ENCODE data around the gene TRIM7. TPM values are rescaled to one million over a fixed set of nuclear protein-coding genes. Genes with fewer than 3 reads are reported as not detected.
A peak's percentile ranks its signal among the peaks of the same experiment; 100 is the strongest.

Gene TRIM7
- total RNA-seq, 4 donors from 2014 or later, result 44.8 to 80.6 (median 54.5) TPM

DNA sequence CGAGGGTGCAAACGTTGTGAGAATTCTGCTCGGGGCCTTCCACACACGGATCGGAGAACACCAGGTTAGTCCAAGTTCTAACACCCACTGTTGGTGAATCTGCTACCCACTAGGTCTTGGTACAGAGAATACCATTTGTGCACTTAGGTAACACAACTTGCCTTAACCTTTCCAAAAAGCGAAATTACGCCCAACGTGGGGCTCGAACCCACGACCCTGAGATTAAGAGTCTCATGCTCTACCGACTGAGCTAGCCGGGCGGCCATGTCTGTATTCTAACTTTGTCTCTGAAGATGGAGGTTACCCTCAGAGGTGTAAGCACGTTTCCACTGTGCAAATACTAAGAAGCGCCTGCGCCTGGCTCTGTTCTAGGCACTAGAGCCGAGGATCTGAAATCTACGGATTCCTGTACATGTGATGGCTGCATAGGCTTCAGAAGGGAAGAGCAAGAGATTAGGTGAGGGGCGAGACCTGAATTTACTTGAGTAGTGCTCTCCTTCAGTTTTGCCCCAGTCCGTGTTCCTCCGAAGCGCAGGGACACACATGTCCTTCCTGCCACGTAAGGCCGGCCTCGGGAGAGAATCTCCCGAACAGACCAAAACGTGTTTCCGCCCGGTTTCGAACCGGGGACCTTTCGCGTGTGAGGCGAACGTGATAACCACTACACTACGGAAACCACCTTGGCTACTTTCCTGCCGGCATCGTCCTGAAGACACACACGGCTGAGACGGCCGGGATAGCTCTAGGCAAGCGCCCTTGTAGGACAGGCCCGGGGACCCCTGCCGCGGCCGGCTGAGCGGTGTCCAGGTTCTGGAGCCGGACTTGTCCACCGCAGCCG is 17.0 kb upstream of the TRIM7 start:
- Histone ChIP-seq H3K36me3 (peaks cover 0 to 6% (median 0%) of the 10 kb centered on the region in 3 donors), H3K4me3 (peak overlapping the region; percentile 58 to 98 (median 78)), H3K9me3 (no peaks in the 10 kb centered on the region), H3K27me3 (no peaks in the 10 kb centered on the region), H3K4me1 (peaks cover 15 to 65% (median 20%) of the 10 kb centered on the region in 3 donors), H3K27ac (peak overlapping the region; percentile 85 to 100 (median 98))
- DNase-seq, result no peak
- 2 to 3% methylated on average over 16 to 41 of the region's 50 CpGs for WGBS, 2 donors
- TF ChIP-seq, protein P1, sequence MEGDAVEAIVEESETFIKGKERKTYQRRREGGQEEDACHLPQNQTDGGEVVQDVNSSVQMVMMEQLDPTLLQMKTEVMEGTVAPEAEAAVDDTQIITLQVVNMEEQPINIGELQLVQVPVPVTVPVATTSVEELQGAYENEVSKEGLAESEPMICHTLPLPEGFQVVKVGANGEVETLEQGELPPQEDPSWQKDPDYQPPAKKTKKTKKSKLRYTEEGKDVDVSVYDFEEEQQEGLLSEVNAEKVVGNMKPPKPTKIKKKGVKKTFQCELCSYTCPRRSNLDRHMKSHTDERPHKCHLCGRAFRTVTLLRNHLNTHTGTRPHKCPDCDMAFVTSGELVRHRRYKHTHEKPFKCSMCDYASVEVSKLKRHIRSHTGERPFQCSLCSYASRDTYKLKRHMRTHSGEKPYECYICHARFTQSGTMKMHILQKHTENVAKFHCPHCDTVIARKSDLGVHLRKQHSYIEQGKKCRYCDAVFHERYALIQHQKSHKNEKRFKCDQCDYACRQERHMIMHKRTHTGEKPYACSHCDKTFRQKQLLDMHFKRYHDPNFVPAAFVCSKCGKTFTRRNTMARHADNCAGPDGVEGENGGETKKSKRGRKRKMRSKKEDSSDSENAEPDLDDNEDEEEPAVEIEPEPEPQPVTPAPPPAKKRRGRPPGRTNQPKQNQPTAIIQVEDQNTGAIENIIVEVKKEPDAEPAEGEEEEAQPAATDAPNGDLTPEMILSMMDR (IDR thresholded peaks at IDR 0.05), result peak in 1 of 6 experiments; percentile 11
- TF ChIP-seq POLR2A (IDR thresholded peaks at IDR 0.05), result no peak
- intact Hi-C loops (cut with DNase I), result no loop called here

GRCh38 chr5:181221105-181221791 is 16.3 kb upstream of the TRIM7 start:
- WGBS, 2 donors, result 50 to 53% methylated on average over 27 of the region's 27 CpGs
- TF ChIP-seq, protein P1 (IDR thresholded peaks at IDR 0.05), result no peak
- no peak for TF ChIP-seq POLR2A (IDR thresholded peaks at IDR 0.05)
- peak overlapping the region in 2 of 4 donors; percentile 71 to 85 for H3K4me3 ChIP-seq
- H3K27ac ChIP-seq, result peak overlapping the region; percentile 85 to 100 (median 98)
- peaks cover 20 to 71% (median 21%) of the 10 kb centered on the region in 3 donors for H3K4me1 ChIP-seq
- intact Hi-C loops (cut with DNase I), result no loop called here
- no peaks in the 10 kb centered on the region for H3K36me3 ChIP-seq
- H3K27me3 ChIP-seq, result no peaks in the 10 kb centered on the region
- DNase-seq, result no peak
- no peaks in the 10 kb centered on the region for H3K9me3 ChIP-seq

- H3K9me3 ChIP-seq, result no peaks in the 10 kb centered on the region
- no peak for TF ChIP-seq POLR2A (IDR thresholded peaks at IDR 0.05)
- TF ChIP-seq, protein P1 (IDR thresholded peaks at IDR 0.05), result no peak
- no peak for DNase-seq
- H3K4me1 ChIP-seq, result peaks cover 20 to 66% (median 25%) of the 10 kb centered on the region in 3 donors
- 91 to 97% methylated on average over 5 to 7 of the region's 10 CpGs for WGBS, 2 donors
- no peak overlapping the region for H3K27ac ChIP-seq
- H3K27me3 ChIP-seq, result no peaks in the 10 kb centered on the region
- no peaks in the 10 kb centered on the region for H3K36me3 ChIP-seq
- H3K4me3 ChIP-seq, result no peak overlapping the region
- intact Hi-C loops (cut with DNase I), result no loop called here
Observed at GRCh38 chr5:181220178-181220515, 15.2 kb upstream of the TRIM7 start.

GRCh38 chr5:181219262-181220177 is 14.5 kb upstream of the TRIM7 start:
- Histone ChIP-seq H3K4me3 (no peak overlapping the region), H3K27me3 (no peaks in the 10 kb centered on the region), H3K36me3 (no peaks in the 10 kb centered on the region), H3K27ac (no peak overlapping the region), H3K9me3 (no peaks in the 10 kb centered on the region), H3K4me1 (peaks cover 15 to 60% (median 21%) of the 10 kb centered on the region in 3 donors)
- no peak for DNase-seq
- TF ChIP-seq POLR2A (IDR thresholded peaks at IDR 0.05), result no peak
- TF ChIP-seq, protein P1 (IDR thresholded peaks at IDR 0.05), result no peak
- WGBS, 2 donors, result 77 to 78% methylated on average over 45 to 49 of the region's 49 CpGs
- intact Hi-C loops (cut with DNase I), result no loop called here

All from esophagus squamous epithelium (tissue), 5 donors.